VCaP (cell line): ENCODE measurements around the gene PLD6.

Experiments used
- H3K27ac ChIP-seq: fragments of 450-650 bp; 2 replicates; pipeline ENCODE4 v1.5.1; 2017
- CTCF ChIP-seq: fragments of 450-650 bp; conservative IDR thresholded peaks from 2 replicates; pipeline ENCODE4 v1.5.1; 2017; ENCODE audit warnings: mild to moderate bottlenecking, moderate library complexity

PLD6 gene

GRCh38 chr17:17204635-17205231, 1.4 kb downstream of the PLD6 start:
- no peak for TF ChIP-seq CTCF

GRCh38 chr17:17204041-17204591, 2.0 kb downstream of the PLD6 start:
- peak overlapping the region; percentile 95 for H3K27ac ChIP-seq
- TF ChIP-seq CTCF = no peak

More at GRCh38 chr17:17204635-17205231, 1.4 kb downstream of the PLD6 start:
- peak overlapping the region; percentile 95 for H3K27ac ChIP-seq

GRCh38 chr17:17203173-17203730, 2.9 kb downstream of the PLD6 start:
- TF ChIP-seq CTCF = no peak

GRCh38 chr17:17201907-17202306, 4.2 kb downstream of the PLD6 start:
- H3K27ac ChIP-seq = peak overlapping the region; percentile 13; the same call in 1 of the 2 replicates
- no peak for TF ChIP-seq CTCF

More at GRCh38 chr17:17203173-17203730, 2.9 kb downstream of the PLD6 start:
- H3K27ac ChIP-seq = peak overlapping the region; percentile 95

GRCh38 chr17:17201271-17201670, 4.9 kb downstream of the PLD6 start:
- H3K27ac ChIP-seq = peak overlapping the region; percentile 13; the same call in 1 of the 2 replicates
- TF ChIP-seq CTCF = no peak

- peak overlapping the region; percentile 13; the same call in 1 of the 2 replicates for H3K27ac ChIP-seq
- no peak for TF ChIP-seq CTCF
Measured at GRCh38 chr17:17200831-17201230, 5.3 kb downstream of the PLD6 start.

- no peak for TF ChIP-seq CTCF
- no peak overlapping the region for H3K27ac ChIP-seq
Measured at GRCh38 chr17:17200311-17200710, 5.8 kb downstream of the PLD6 start.
